Measurements from ENCODE around the gene GFER. TPM values are rescaled to one million over a fixed set of nuclear protein-coding genes. Genes with fewer than 3 reads are reported as not detected.

GFER gene
- total and polyA plus RNA-seq, 2 of the 8 experiments (the other 6 are each of a cell fraction or from before 2014, with no cell fraction given) = 17.7 to 37.9 TPM

DNA sequence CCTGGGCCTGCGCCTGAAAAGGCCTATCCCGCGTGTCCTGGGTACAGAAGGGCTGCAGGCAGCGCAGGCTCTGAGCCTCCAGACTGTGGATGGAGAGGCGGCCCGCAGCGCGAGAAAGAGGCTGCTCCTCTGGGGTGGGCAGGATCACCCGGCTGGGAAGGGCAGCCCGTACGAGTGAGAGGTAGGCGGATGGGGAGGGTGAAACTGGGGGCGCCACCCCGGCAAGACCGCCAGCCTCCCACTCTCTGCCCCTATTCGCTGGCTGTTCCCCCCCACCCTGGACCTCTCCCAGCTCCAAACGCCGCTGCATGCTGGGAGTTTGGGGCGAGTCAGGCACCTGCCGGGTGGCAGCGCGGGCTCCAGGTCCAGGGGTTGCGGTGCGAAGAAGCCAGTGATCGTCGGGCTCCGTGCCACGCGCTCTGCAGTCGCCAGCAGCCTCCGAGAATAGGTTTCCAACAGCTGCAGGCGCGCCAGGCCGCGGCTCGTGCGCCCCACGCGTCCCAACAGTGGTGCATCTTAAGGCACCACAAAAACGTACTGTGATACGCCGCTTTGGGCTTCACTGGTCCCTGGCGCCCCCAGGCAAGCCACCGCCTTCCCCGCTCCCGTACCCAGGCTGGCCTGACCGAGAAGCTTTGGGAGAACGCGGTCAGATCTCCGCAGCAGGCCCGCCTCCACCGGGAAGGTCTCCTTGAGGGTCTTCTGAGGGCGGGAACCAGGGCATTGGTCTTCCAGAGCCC is 3.8 kb upstream of the GFER start (continued):
- TF ChIP-seq YY1 (IDR thresholded peaks at IDR 0.05; ENCODE audit: low read depth, low read length) (no peak), RFX5 (IDR thresholded peaks at IDR 0.05; ENCODE audit: borderline replicate concordance, low read depth, low read length) (no peak), RXRA (IDR thresholded peaks at IDR 0.05; ENCODE audit: insufficient read depth, low read depth, low read length) (no peak), SRF (IDR thresholded peaks at IDR 0.05; ENCODE audit: low read depth, low read length) (no peak), JUND (IDR thresholded peaks at IDR 0.05; ENCODE audit: low read length) (no peak), NRF1 (IDR thresholded peaks at IDR 0.05; ENCODE audit: low read depth, low read length) (no peak), BCL11A (IDR thresholded peaks at IDR 0.05; ENCODE audit: low read depth in 2 of 2, low read length in 2 of 2) (no peak), SIN3A (conservative IDR thresholded peaks at IDR 0.05 in 1 of 2, IDR thresholded peaks at IDR 0.05 in 1 of 2; ENCODE audit: low read depth in 1 of 2, low read length in 2 of 2) (no peak), NANOG (IDR thresholded peaks at IDR 0.05; ENCODE audit: insufficient read depth, low read depth, low read length, poor library complexity, severe bottlenecking) (no peak), SAP30 (IDR thresholded peaks at IDR 0.05; ENCODE audit: insufficient read depth, insufficient replicate concordance, low read length) (no peak), BRCA1 (IDR thresholded peaks at IDR 0.05; ENCODE audit: low read depth, low read length) (no peak), CBX5 (IDR thresholded peaks at IDR 0.05; ENCODE audit: low read depth, low read length) (no peak), SP4 (IDR thresholded peaks at IDR 0.05; ENCODE audit: low read length) (no peak), POLR2A (IDR thresholded peaks at IDR 0.05; ENCODE audit: control extremely low read depth in 1 of 2, low read depth in 2 of 2, low read length in 2 of 2) (0 out of 3 replicates have a peak, but pooled peaks of 1 of the 2 experiments have one; percentile 54), POU5F1 (IDR thresholded peaks at IDR 0.05; ENCODE audit: low read depth, low read length) (no peak), GABPA (IDR thresholded peaks at IDR 0.05; ENCODE audit: borderline replicate concordance, insufficient read depth, low read length) (0 out of 2 replicates have a peak, but pooled peaks have one; percentile 18), CHD1 (IDR thresholded peaks at IDR 0.05; ENCODE audit: low read depth, low read length) (no peak), SIRT6 (IDR thresholded peaks at IDR 0.05; ENCODE audit: low read length) (no peak), ZNF274 (IDR thresholded peaks at IDR 0.05; ENCODE audit: borderline replicate concordance, extremely low read depth, low read length) (no peak), SP1 (IDR thresholded peaks at IDR 0.05; ENCODE audit: low read depth, low read length) (no peak), KDM4A (IDR thresholded peaks at IDR 0.05; ENCODE audit: low read depth, low read length, severe bottlenecking) (peak; percentile 12)
- TF ChIP-seq, protein P1, sequence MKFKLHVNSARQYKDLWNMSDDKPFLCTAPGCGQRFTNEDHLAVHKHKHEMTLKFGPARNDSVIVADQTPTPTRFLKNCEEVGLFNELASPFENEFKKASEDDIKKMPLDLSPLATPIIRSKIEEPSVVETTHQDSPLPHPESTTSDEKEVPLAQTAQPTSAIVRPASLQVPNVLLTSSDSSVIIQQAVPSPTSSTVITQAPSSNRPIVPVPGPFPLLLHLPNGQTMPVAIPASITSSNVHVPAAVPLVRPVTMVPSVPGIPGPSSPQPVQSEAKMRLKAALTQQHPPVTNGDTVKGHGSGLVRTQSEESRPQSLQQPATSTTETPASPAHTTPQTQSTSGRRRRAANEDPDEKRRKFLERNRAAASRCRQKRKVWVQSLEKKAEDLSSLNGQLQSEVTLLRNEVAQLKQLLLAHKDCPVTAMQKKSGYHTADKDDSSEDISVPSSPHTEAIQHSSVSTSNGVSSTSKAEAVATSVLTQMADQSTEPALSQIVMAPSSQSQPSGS (IDR thresholded peaks at IDR 0.05; ENCODE audit: low read length) = no peak
- TF ChIP-seq, protein P2, sequence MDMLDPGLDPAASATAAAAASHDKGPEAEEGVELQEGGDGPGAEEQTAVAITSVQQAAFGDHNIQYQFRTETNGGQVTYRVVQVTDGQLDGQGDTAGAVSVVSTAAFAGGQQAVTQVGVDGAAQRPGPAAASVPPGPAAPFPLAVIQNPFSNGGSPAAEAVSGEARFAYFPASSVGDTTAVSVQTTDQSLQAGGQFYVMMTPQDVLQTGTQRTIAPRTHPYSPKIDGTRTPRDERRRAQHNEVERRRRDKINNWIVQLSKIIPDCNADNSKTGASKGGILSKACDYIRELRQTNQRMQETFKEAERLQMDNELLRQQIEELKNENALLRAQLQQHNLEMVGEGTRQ (IDR thresholded peaks at IDR 0.05; ENCODE audit: low read length) = no peak
